ENCODE measurements around the gene TNPO1.

GRCh38 chr5:72940082-72940481 is 123.6 kb downstream of the TNPO1 start:
- TF ChIP-seq CTCF (IDR thresholded peaks at IDR 0.05 in 4 of 5, conservative IDR thresholded peaks at IDR 0.05 in 1 of 5), result no peak
- no peak for TF ChIP-seq POLR2A (IDR thresholded peaks at IDR 0.05)
